ENCODE measurements around the gene IRX4.
"Not testable (repeated sequence)": the region's sequence is repeated elsewhere in the genome, so short reads cannot be mapped to it uniquely, and the experiment has no call there.

Gene IRX4

GRCh38 chr5:1856596-1857255 is 26.0 kb downstream of the IRX4 start:
- DNase-seq (ENCODE audit: low read depth): no peak

GRCh38 chr5:1855596-1855995 is 27.1 kb downstream of the IRX4 start:
- no peak for DNase-seq (ENCODE audit: low read depth)

- DNase-seq (ENCODE audit: low read depth): no peak
Observed at GRCh38 chr5:1855075-1855474, 27.6 kb downstream of the IRX4 start.

GRCh38 chr5:1853531-1853930 is 29.2 kb downstream of the IRX4 start:
- DNase-seq (ENCODE audit: low read depth): no peak

GRCh38 chr5:1852324-1852947 is 30.3 kb downstream of the IRX4 start:
- no peak for DNase-seq (ENCODE audit: low read depth)

- no peak for DNase-seq (ENCODE audit: low read depth)
Observed at GRCh38 chr5:1851290-1851934, 31.3 kb downstream of the IRX4 start.

- DNase-seq (ENCODE audit: low read depth): no peak
Observed at GRCh38 chr5:1850324-1851154, 32.2 kb downstream of the IRX4 start.

- DNase-seq (ENCODE audit: low read depth): no peak
Observed at GRCh38 chr5:1847611-1848010, 35.1 kb downstream of the IRX4 start.

- no peak for DNase-seq (ENCODE audit: low read depth)
Observed at GRCh38 chr5:1847056-1847455, 35.7 kb downstream of the IRX4 start.

GRCh38 chr5:1846583-1846982 is 36.1 kb downstream of the IRX4 start:
- DNase-seq (ENCODE audit: low read depth): no peak

GRCh38 chr5:1845696-1846095 is 37.0 kb downstream of the IRX4 start:
- no peak for DNase-seq (ENCODE audit: low read depth)

- DNase-seq (ENCODE audit: low read depth): no peak
Observed at GRCh38 chr5:1844708-1845436, 37.9 kb downstream of the IRX4 start.

GRCh38 chr5:1843761-1844160 is 39.0 kb downstream of the IRX4 start:
- not testable (repeated sequence) for DNase-seq (ENCODE audit: low read depth)

GRCh38 chr5:1842004-1842819 is 40.5 kb downstream of the IRX4 start:
- no peak for DNase-seq (ENCODE audit: low read depth)

- DNase-seq (ENCODE audit: low read depth): no peak
Observed at GRCh38 chr5:1840741-1841521, 41.8 kb downstream of the IRX4 start.

GRCh38 chr5:1840071-1840547 is 42.6 kb downstream of the IRX4 start:
- no peak for DNase-seq (ENCODE audit: low read depth)

- DNase-seq (ENCODE audit: low read depth): no peak
Observed at GRCh38 chr5:1838013-1838412, 44.7 kb downstream of the IRX4 start.

- no peak for DNase-seq (ENCODE audit: low read depth)
Observed at GRCh38 chr5:1836891-1837880, 45.5 kb downstream of the IRX4 start.
